IMR-90 (cell line): Measurements from ENCODE around the gene USB1. TPM values are rescaled to one million over a fixed set of nuclear protein-coding genes. Genes with fewer than 3 reads are reported as not detected.

Experiments used
- ATAC-seq: fragments of 200-7000 bp; cut with Tn5 transposase; 2 replicates; pipeline ENCODE4 v1.9.1; 2020; ENCODE audit warnings: low read depth, mild to moderate bottlenecking, moderate library complexity
- BruUV-seq: library from RNA; stranded (reverse); fragments of 400-500 nt; replicated peaks from 2 replicates; lab custom pipeline; 2021; lab: Mats Ljungman, UMichigan
- CTCF ChIA-PET: fragments of 300-600 bp; formaldehyde crosslinking; extraction: SDS; loops from one replicate; lab custom pipeline; 2021; ENCODE audit warnings: antibody characterized with exemption; lab: Yijun Ruan, JAX
- POLR2A ChIA-PET: fragments of 300-600 bp; sonication (Branson Sonifier 250); formaldehyde crosslinking; loops from one replicate; lab custom pipeline; 2022; ENCODE audit warnings: antibody characterized with exemption; ENCODE audit not compliant: unreplicated experiment; lab: Charles Lee
- DNase-seq: peaks from one replicate; pipeline ENCODE4 v3.0.0; 2013
- H2AFZ ChIP-seq: replicated peaks from 2 replicates; pipeline ENCODE3; 2013; ENCODE audit warnings: low read length, mild to moderate bottlenecking; ENCODE audit not compliant: poor library complexity
- H2AK5ac ChIP-seq: 2 replicates; pipeline ENCODE4 v1.6.1; 2013; ENCODE audit warnings: low read depth, low read length, inconsistent platforms
- H2AK9ac ChIP-seq: replicated peaks from 2 replicates; pipeline ENCODE3; 2013; ENCODE audit warnings: mild to moderate bottlenecking, low read depth, low read length, moderate library complexity; ENCODE audit not compliant: poor library complexity
- H2BK120ac ChIP-seq: 2 replicates; pipeline ENCODE4 v1.6.1; 2013; ENCODE audit warnings: low read depth, low read length, inconsistent platforms
- H2BK15ac ChIP-seq: 3 replicates; pipeline ENCODE4 v1.6.1; 2013; ENCODE audit warnings: low read depth, low read length, inconsistent platforms
- H2BK20ac ChIP-seq: 2 replicates; pipeline ENCODE4 v1.6.1; 2013; ENCODE audit warnings: low read depth, mild to moderate bottlenecking, inconsistent platforms, low read length, moderate library complexity
- H2BK5ac ChIP-seq: 2 replicates; pipeline ENCODE4 v1.6.1; 2013; ENCODE audit warnings: mild to moderate bottlenecking, low read depth, low read length, inconsistent platforms; ENCODE audit not compliant: poor library complexity, severe bottlenecking
- H3K14ac ChIP-seq: replicated peaks from 2 replicates; pipeline ENCODE4 v1.6.1; 2013; ENCODE audit warnings: low read depth, low read length, inconsistent platforms
- H3K18ac ChIP-seq: 2 replicates; pipeline ENCODE4 v1.6.1; 2013; ENCODE audit warnings: low read depth, low read length, control low read depth
- H3K23ac ChIP-seq: 2 replicates; pipeline ENCODE4 v1.6.1; 2013; ENCODE audit warnings: low read depth, low read length, inconsistent platforms
- H3K27ac ChIP-seq: 2 replicates; pipeline ENCODE4 v1.5.1; 2013; ENCODE audit warnings: mild to moderate bottlenecking, control low read depth, low read length; ENCODE audit not compliant: insufficient read depth
- H3K27me3 ChIP-seq: 2 replicates; pipeline ENCODE4 v1.6.1; 2013; ENCODE audit warnings: low read length; ENCODE audit not compliant: control insufficient read depth, insufficient read depth
- H3K36me3 ChIP-seq: 2 replicates; pipeline ENCODE4 v1.6.1; 2013; ENCODE audit warnings: low read length, mixed read lengths; ENCODE audit not compliant: control insufficient read depth, insufficient read depth
- H3K4ac ChIP-seq: 2 replicates; pipeline ENCODE4 v1.6.1; 2013; ENCODE audit warnings: low read depth, low read length, inconsistent platforms
- H3K4me1 ChIP-seq: 2 replicates; pipeline ENCODE4 v1.6.1; 2013; ENCODE audit warnings: low read length, mixed read lengths; ENCODE audit not compliant: control insufficient read depth, insufficient read depth
- H3K4me2 ChIP-seq: 2 replicates; pipeline ENCODE4 v1.6.1; 2013; ENCODE audit warnings: low read depth, mild to moderate bottlenecking, control low read depth, low read length, moderate library complexity
- H3K4me3 ChIP-seq: 2 replicates; pipeline ENCODE4 v1.5.1; 2013; ENCODE audit warnings: low read depth, mild to moderate bottlenecking, control low read depth, low read length, moderate library complexity; ENCODE audit not compliant: insufficient read depth
- H3K56ac ChIP-seq: 2 replicates; pipeline ENCODE4 v1.6.1; 2013; ENCODE audit warnings: low read length, inconsistent platforms; ENCODE audit not compliant: insufficient read depth; ENCODE audit errors: extremely low read depth
- H3K79me1 ChIP-seq, 2 experiments: 2 replicates each; pipeline ENCODE4 v1.6.1; 2013; ENCODE audit warnings: low read length in 2 of 2, inconsistent platforms in 1 of 2, low read depth in 1 of 2
- H3K9ac ChIP-seq: 2 replicates; pipeline ENCODE4 v1.6.1; 2013; ENCODE audit warnings: low read depth, low read length, control low read depth
- H3K9me1 ChIP-seq: 2 replicates; pipeline ENCODE4 v1.6.1; 2013; ENCODE audit warnings: low read length, inconsistent platforms; ENCODE audit not compliant: insufficient read depth
- H3K9me3 ChIP-seq: 2 replicates; pipeline ENCODE4 v1.6.1; 2013; ENCODE audit warnings: low read length; ENCODE audit not compliant: control insufficient read depth, insufficient read depth
- H4K20me1 ChIP-seq: 2 replicates; pipeline ENCODE4 v1.6.1; 2013; ENCODE audit warnings: low read length, inconsistent platforms; ENCODE audit not compliant: insufficient read depth
- H4K5ac ChIP-seq: 2 replicates; pipeline ENCODE4 v1.6.1; 2013; ENCODE audit warnings: mild to moderate bottlenecking, low read depth, low read length, control low read depth
- H4K8ac ChIP-seq, 2 experiments: 2 replicates each; pipeline ENCODE4 v1.6.1; 2013; ENCODE audit warnings: low read depth in 2 of 2, low read length in 2 of 2, control low read depth in 1 of 2, inconsistent platforms in 1 of 2
- H4K91ac ChIP-seq: 2 replicates; pipeline ENCODE4 v1.6.1; 2013; ENCODE audit warnings: low read depth, low read length, inconsistent platforms; ENCODE audit not compliant: insufficient read depth
- CEBPB ChIP-seq: IDR thresholded peaks from 2 replicates; pipeline ENCODE4 v1.6.1; 2012; ENCODE audit warnings: low read depth, low read length, improper control_type of control experiment
- MAZ ChIP-seq: IDR thresholded peaks from 2 replicates; pipeline ENCODE4 v1.6.1; 2012; ENCODE audit warnings: low read depth, mild to moderate bottlenecking, low read length, improper control_type of control experiment, moderate library complexity, borderline replicate concordance
- NFE2L2 ChIP-seq: fragments of 150-350 bp; IDR thresholded peaks from 2 replicates; pipeline ENCODE4 v1.6.1; 2016; ENCODE audit warnings: low read depth, mild to moderate bottlenecking, low read length
- POLR2A ChIP-seq: IDR thresholded peaks from 2 replicates; pipeline ENCODE4 v1.6.1; 2012; ENCODE audit warnings: mild to moderate bottlenecking, low read depth, low read length
- WGBS, 2 experiments: methylation state at CpG; one replicate each; pipeline versions ENCODE4 v1.1.5 to v1.1.7; 2013; ENCODE audit warnings: missing lambda C conversion rate in 2 of 2; ENCODE audit not compliant: insufficient read length in 1 of 2; ENCODE audit errors: extremely low coverage in 2 of 2; 5-methylcytosine and 5-hydroxymethylcytosine counted together
- dilution Hi-C: fragments of 300-500 bp; cut with HindIII; formaldehyde crosslinking; loops from one replicate; pipeline ENCODE4 v1.14.3; 2018; ENCODE audit warnings: low sequenced_read_pairs; ENCODE audit not compliant: unreplicated experiment
- in situ Hi-C: fragments of 300-500 bp; cut with MboI; formaldehyde crosslinking; loops from 3 replicates; pipeline ENCODE4 v1.14.3; 2019; ENCODE audit warnings: low sequenced_read_pairs, inconsistent platforms, mixed read lengths
- intact Hi-C: fragments of 100-400 bp; cut with micrococcal nuclease; formaldehyde crosslinking; loops from 2 replicates; pipeline ENCODE4 v1.10.0; 2022
- polyA plus RNA-seq, 3 experiments: library from polyadenylated mRNA; depleted of rRNA; stranded (reverse); fragments of >200 nt; gene quantifications; 2 replicates each; pipeline ENCODE4 v1.2.3, GENCODE V29; 2012; ENCODE audit warnings: low replicate concordance in 1 of 3
- total RNA-seq: library from RNA; depleted of rRNA; stranded (reverse); fragments of >200 nt; gene quantifications from 2 replicates; pipeline ENCODE4 v1.2.3, GENCODE V29; 2012

USB1 gene
- total and polyA plus RNA-seq, 2 of the 4 experiments (the other 2 are of a cell fraction), result 45.9 to 94.9 TPM

DNA sequence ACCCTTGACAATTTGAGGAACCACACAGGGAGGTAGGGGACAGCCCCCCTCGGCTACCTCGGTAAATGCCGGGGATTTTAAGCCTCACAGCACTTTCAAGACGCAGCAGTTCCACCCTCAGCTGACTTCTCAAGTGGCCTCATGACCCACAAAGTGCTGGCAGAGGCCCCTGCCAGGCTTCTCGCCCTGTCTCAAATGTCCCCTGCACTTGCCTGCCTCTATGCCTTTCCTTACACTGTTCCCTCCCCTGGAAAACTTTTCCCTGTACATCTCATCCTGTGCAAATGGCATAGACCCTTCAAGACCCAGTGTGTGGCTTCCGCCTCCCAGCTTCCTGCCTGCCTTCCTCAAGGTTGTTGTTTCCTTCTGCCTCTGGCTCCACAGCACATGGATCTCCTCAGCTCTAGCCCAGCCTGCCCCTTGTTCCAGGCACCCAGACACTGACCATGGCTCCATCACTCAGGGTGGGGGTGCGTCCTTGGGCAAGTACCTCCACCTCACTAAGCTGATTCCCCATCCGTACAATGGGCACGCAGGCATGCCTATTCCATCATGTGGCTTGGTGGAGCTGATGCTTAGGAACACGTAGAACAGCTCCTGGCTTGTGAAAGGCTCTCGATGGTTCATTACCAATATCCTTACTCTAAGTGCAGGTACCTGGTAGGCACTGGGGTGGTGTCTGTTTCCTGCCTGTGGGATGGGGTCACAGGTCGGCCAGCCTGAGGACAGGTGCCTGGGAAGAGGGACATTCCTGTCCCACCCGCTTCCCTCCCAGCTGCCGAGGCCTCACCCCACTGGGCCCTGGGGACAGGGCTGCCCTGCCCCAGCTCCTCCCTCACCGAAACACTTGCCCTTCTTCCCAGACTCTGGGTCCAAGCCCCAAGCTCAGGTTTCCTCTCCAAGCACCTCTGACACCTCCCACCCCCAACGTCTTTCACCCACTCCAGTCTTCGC, 48.3 kb downstream of the USB1 start:
- ChIA-PET POLR2A (no interaction called here), CTCF (interaction anchor here (1.3 kb wide), 1 partner anchor 17 kb away, joined by 3 read pairs; no protein-coding TSS in a partner anchor)
- intact Hi-C loops, result no loop called here
- no peaks in the 10 kb centered on the region for H3K36me3 ChIP-seq
- H4K91ac ChIP-seq, result no peak overlapping the region
- H4K20me1 ChIP-seq, result no peaks in the 10 kb centered on the region
- H2BK15ac ChIP-seq, result no peak overlapping the region
- no peak overlapping the region for H2BK5ac ChIP-seq
- no peak overlapping the region for H2BK120ac ChIP-seq
- 66% methylated on average over 6 of the region's 17 CpGs; no CpG with 5 or more reads in 1 of the 2 experiments for WGBS, 2 experiments
- no peak overlapping the region for H3K9ac ChIP-seq
- H3K27ac ChIP-seq, result no peak overlapping the region
- no peaks in the 10 kb centered on the region for H3K79me1 ChIP-seq
- H2AK9ac ChIP-seq, result peak overlapping the region; percentile 29
- no peak for ATAC-seq
- no peak overlapping the region for H4K8ac ChIP-seq
- H2AFZ ChIP-seq, result peak overlapping the region; percentile 64
- no peak overlapping the region for H2BK20ac ChIP-seq
- H4K5ac ChIP-seq, result no peak overlapping the region
- no peak overlapping the region for H3K23ac ChIP-seq
- peaks cover 12% of the 10 kb centered on the region for H3K27me3 ChIP-seq
- no peak for DNase-seq
- no TSS peak for BruUV-seq
- no peak overlapping the region for H2AK5ac ChIP-seq
- H3K4me3 ChIP-seq, result no peak overlapping the region
- no peak overlapping the region for H3K4me2 ChIP-seq
- TF ChIP-seq NFE2L2, result no peak
- TF ChIP-seq MAZ, result no peak
- no peak for TF ChIP-seq CEBPB
- no peak for TF ChIP-seq POLR2A
- no peaks in the 10 kb centered on the region for H3K4me1 ChIP-seq
- H3K14ac ChIP-seq, result no peak overlapping the region
- in situ Hi-C loops, result no loop called here
- dilution Hi-C loops, result no loop called here
- no peak overlapping the region for H3K4ac ChIP-seq
- H3K9me3 ChIP-seq, result no peaks in the 10 kb centered on the region
- no peak overlapping the region for H3K56ac ChIP-seq
- H3K9me1 ChIP-seq, result no peaks in the 10 kb centered on the region
- H3K18ac ChIP-seq, result no peak overlapping the region
